CD8-positive, alpha-beta memory T cell (primary cell): ENCODE results near the gene MB. TPM values are rescaled to one million over a fixed set of nuclear protein-coding genes. Genes with fewer than 3 reads are reported as not detected.
A peak's percentile ranks its signal among the peaks of the same experiment; 100 is the strongest.

Experiments used
- CTCF ChIA-PET: fragments of 350-600 bp; sonication (Branson Sonifier 250); formaldehyde crosslinking; loops from one replicate; lab custom pipeline; 2021; ENCODE audit warnings: antibody characterized with exemption; lab: Charles Lee
- POLR2A ChIA-PET: fragments of 350-600 bp; sonication (Branson Sonifier 250); formaldehyde crosslinking; loops from one replicate; lab custom pipeline; 2021; ENCODE audit warnings: antibody characterized with exemption; lab: Charles Lee
- DNase-seq, 5 donors: peaks; one replicate each; pipeline versions ENCODE4 v3.0.0 to v3.0.0-alpha.2; 2020 to 2022; ENCODE audit warnings: mixed read lengths in 1 of 5
- H3K27ac ChIP-seq: one replicate; pipeline ENCODE4 v1.7.0; 2013; ENCODE audit warnings: low read depth, mild to moderate bottlenecking, low read length, moderate library complexity
- H3K27me3 ChIP-seq: 2 replicates; pipeline ENCODE4 v1.7.0; 2013; ENCODE audit warnings: low read length, mild to moderate bottlenecking; ENCODE audit not compliant: insufficient read depth, poor library complexity, severe bottlenecking
- H3K36me3 ChIP-seq: 2 replicates; pipeline ENCODE4 v1.7.0; 2013; ENCODE audit warnings: mild to moderate bottlenecking, low read length, moderate library complexity; ENCODE audit not compliant: insufficient read depth
- H3K4me1 ChIP-seq: 2 replicates; pipeline ENCODE4 v1.7.0; 2013; ENCODE audit warnings: mild to moderate bottlenecking, low read length, moderate library complexity; ENCODE audit not compliant: insufficient read depth
- H3K4me3 ChIP-seq: 2 replicates; pipeline ENCODE4 v1.7.0; 2013; ENCODE audit warnings: mild to moderate bottlenecking, low read length
- H3K9me3 ChIP-seq: 2 replicates; pipeline ENCODE4 v1.7.0; 2013; ENCODE audit warnings: mild to moderate bottlenecking, low read length
- H3K27ac Mint-ChIP-seq, 8 donors: one replicate each; pipeline ENCODE4 v1.8.0; 2020 to 2021; ENCODE audit warnings: mixed read lengths in 8 of 8, mild to moderate bottlenecking in 6 of 8, inconsistent platforms in 3 of 8, moderate library complexity in 3 of 8
- H3K27me3 Mint-ChIP-seq, 2 donors: one replicate each; pipeline ENCODE4 v1.8.0; 2020 to 2021; ENCODE audit warnings: mixed read lengths in 2 of 2, mild to moderate bottlenecking in 1 of 2, moderate library complexity in 1 of 2
- H3K36me3 Mint-ChIP-seq, 3 donors: one replicate each; pipeline ENCODE4 v1.8.0; 2020 to 2021; ENCODE audit warnings: mixed read lengths in 3 of 3, inconsistent platforms in 1 of 3, mild to moderate bottlenecking in 1 of 3
- H3K4me1 Mint-ChIP-seq, 3 donors: one replicate each; pipeline ENCODE4 v1.8.0; 2020 to 2021; ENCODE audit warnings: mixed read lengths in 3 of 3, inconsistent platforms in 1 of 3, mild to moderate bottlenecking in 1 of 3
- H3K4me3 Mint-ChIP-seq, 7 donors: one replicate each; pipeline ENCODE4 v1.8.0; 2020 to 2021; ENCODE audit warnings: mixed read lengths in 7 of 7, mild to moderate bottlenecking in 6 of 7, moderate library complexity in 4 of 7, inconsistent platforms in 2 of 7
- H3K9me3 Mint-ChIP-seq, 5 donors: one replicate each; pipeline ENCODE4 v1.8.0; 2020 to 2022; ENCODE audit warnings: mixed read lengths in 5 of 5, mild to moderate bottlenecking in 3 of 5, moderate library complexity in 2 of 5, inconsistent platforms in 1 of 5
- polyA plus RNA-seq: library from polyadenylated mRNA; unstranded; fragments of 300-500 nt; fragmentation: Illumina TruSeq; gene quantifications from one replicate; pipeline ENCODE4 v1.2.3, GENCODE V29; 2021
- total RNA-seq, 2 experiments: library from RNA; stranded (reverse); gene quantifications; one replicate each; pipeline ENCODE4 v1.2.3, GENCODE V29; 2021

The MB gene
- total and polyA plus RNA-seq, 3 experiments from 2014 or later = 2.5 to 2.7 TPM; not detected in 1

- no peaks in the 10 kb centered on the region for H3K9me3 ChIP-seq
- no peak overlapping the region for H3K27ac Mint-ChIP-seq
- ChIA-PET CTCF (interaction anchor here (1.5 kb wide), 1 partner anchor 429 kb away, joined by 4 read pairs; no protein-coding TSS in a partner anchor), POLR2A (no interaction called here)
- no peaks in the 10 kb centered on the region for H3K27me3 Mint-ChIP-seq
- H3K4me1 ChIP-seq = no peaks in the 10 kb centered on the region
- H3K36me3 ChIP-seq = no peaks in the 10 kb centered on the region
- no peak overlapping the region for H3K27ac ChIP-seq
- H3K27me3 ChIP-seq = no peaks in the 10 kb centered on the region
- H3K36me3 Mint-ChIP-seq = no peaks in the 10 kb centered on the region
- peaks cover 5 to 13% (median 11%) of the 10 kb centered on the region in 3 donors for H3K4me1 Mint-ChIP-seq
- H3K4me3 Mint-ChIP-seq = no peak overlapping the region
- no peak overlapping the region for H3K4me3 ChIP-seq
- H3K9me3 Mint-ChIP-seq = no peaks in the 10 kb centered on the region
- DNase-seq = no peak
Observed at GRCh38 chr22:35637254-35637653, 20.1 kb upstream of the MB start.

GRCh38 chr22:35634943-35635540 is 17.9 kb upstream of the MB start:
- H3K9me3 Mint-ChIP-seq = no peaks in the 10 kb centered on the region
- H3K27ac ChIP-seq = no peak overlapping the region
- no peak for DNase-seq
- no peaks in the 10 kb centered on the region for H3K9me3 ChIP-seq
- no peaks in the 10 kb centered on the region for H3K27me3 Mint-ChIP-seq
- ChIA-PET CTCF (interaction anchor here (1.0 to 1.2 kb wide), 2 partner anchors 13 to 284 kb away, joined by 3 read pairs; partner anchors contain the start of gene APOL6), POLR2A (interaction anchor here (0.6 kb wide), 1 partner anchor 11 kb away, joined by 6 read pairs; no protein-coding TSS in a partner anchor)
- no peaks in the 10 kb centered on the region for H3K4me1 ChIP-seq
- no peak overlapping the region for H3K4me3 ChIP-seq
- no peaks in the 10 kb centered on the region for H3K27me3 ChIP-seq
- H3K36me3 ChIP-seq = no peaks in the 10 kb centered on the region
- H3K27ac Mint-ChIP-seq = no peak overlapping the region
- no peak overlapping the region for H3K4me3 Mint-ChIP-seq
- H3K4me1 Mint-ChIP-seq = peaks cover 5 to 13% (median 11%) of the 10 kb centered on the region in 3 donors
- H3K36me3 Mint-ChIP-seq = no peaks in the 10 kb centered on the region

- POLR2A ChIA-PET = no interaction called here
- no peaks in the 10 kb centered on the region for H3K27me3 ChIP-seq
- Mint-ChIP-seq H3K9me3 (no peaks in the 10 kb centered on the region), H3K36me3 (no peaks in the 10 kb centered on the region), H3K4me1 (peaks cover 13 to 21% (median 19%) of the 10 kb centered on the region in 3 donors), H3K27me3 (no peaks in the 10 kb centered on the region), H3K4me3 (no peak overlapping the region), H3K27ac (no peak overlapping the region)
- no peaks in the 10 kb centered on the region for H3K36me3 ChIP-seq
- no peaks in the 10 kb centered on the region for H3K9me3 ChIP-seq
- no peak overlapping the region for H3K27ac ChIP-seq
- no peak for DNase-seq
- CTCF ChIA-PET = interaction anchor here (1.0 kb wide), 1 partner anchor 14 kb away, joined by 3 read pairs; the partner anchor contains the start of gene APOL6
- H3K4me1 ChIP-seq = no peaks in the 10 kb centered on the region
- H3K4me3 ChIP-seq = no peak overlapping the region
Observed at GRCh38 chr22:35634015-35634414, 16.9 kb upstream of the MB start.

- POLR2A ChIA-PET = no interaction called here
- Histone ChIP-seq H3K36me3 (no peaks in the 10 kb centered on the region), H3K27me3 (no peaks in the 10 kb centered on the region), H3K9me3 (no peaks in the 10 kb centered on the region), H3K4me3 (no peak overlapping the region), H3K27ac (no peak overlapping the region), H3K4me1 (no peaks in the 10 kb centered on the region)
- Mint-ChIP-seq H3K9me3 (no peaks in the 10 kb centered on the region), H3K27me3 (no peaks in the 10 kb centered on the region), H3K27ac (peak overlapping the region in 3 of 8 donors; percentile 5 to 31 (median 14)), H3K4me3 (no peak overlapping the region), H3K36me3 (no peaks in the 10 kb centered on the region), H3K4me1 (peaks cover 13 to 23% (median 19%) of the 10 kb centered on the region in 3 donors)
- CTCF ChIA-PET = no interaction called here
- no peak for DNase-seq
Observed at GRCh38 chr22:35633520-35633919, 16.4 kb upstream of the MB start.

- no peaks in the 10 kb centered on the region for H3K27me3 ChIP-seq
- H3K27ac Mint-ChIP-seq = peak overlapping the region in 1 of 8 donors; percentile 24
- H3K4me1 ChIP-seq = no peaks in the 10 kb centered on the region
- H3K4me3 ChIP-seq = no peak overlapping the region
- no peaks in the 10 kb centered on the region for H3K9me3 Mint-ChIP-seq
- no peak overlapping the region for H3K4me3 Mint-ChIP-seq
- peaks cover 13 to 26% (median 19%) of the 10 kb centered on the region in 3 donors for H3K4me1 Mint-ChIP-seq
- H3K36me3 ChIP-seq = no peaks in the 10 kb centered on the region
- no peak for DNase-seq
- H3K27me3 Mint-ChIP-seq = no peaks in the 10 kb centered on the region
- no peaks in the 10 kb centered on the region for H3K36me3 Mint-ChIP-seq
- H3K27ac ChIP-seq = no peak overlapping the region
- H3K9me3 ChIP-seq = no peaks in the 10 kb centered on the region
- ChIA-PET CTCF (no interaction called here), POLR2A (no interaction called here)
Observed at GRCh38 chr22:35632935-35633334, 15.8 kb upstream of the MB start.

- CTCF ChIA-PET = interaction anchor here (0.6 to 1.6 kb wide), 3 partner anchors 18 to 596 kb away, joined by 3 to 4 read pairs (median 3); no protein-coding TSS in a partner anchor
- H3K27ac Mint-ChIP-seq = no peak overlapping the region
- Histone ChIP-seq H3K9me3 (no peaks in the 10 kb centered on the region), H3K4me3 (no peak overlapping the region), H3K27me3 (no peaks in the 10 kb centered on the region), H3K27ac (no peak overlapping the region), H3K4me1 (peaks cover 7% of the 10 kb centered on the region), H3K36me3 (no peaks in the 10 kb centered on the region)
- peaks cover 21 to 37% (median 29%) of the 10 kb centered on the region in 3 donors for H3K4me1 Mint-ChIP-seq
- no peaks in the 10 kb centered on the region for H3K27me3 Mint-ChIP-seq
- H3K9me3 Mint-ChIP-seq = no peaks in the 10 kb centered on the region
- DNase-seq = peak in 1 of 5 donors; percentile 10
- no peaks in the 10 kb centered on the region for H3K36me3 Mint-ChIP-seq
- POLR2A ChIA-PET = no interaction called here
- no peak overlapping the region for H3K4me3 Mint-ChIP-seq
Observed at GRCh38 chr22:35631597-35631996, 14.5 kb upstream of the MB start.

- H3K27me3 ChIP-seq = no peaks in the 10 kb centered on the region
- H3K4me3 ChIP-seq = no peak overlapping the region
- no peaks in the 10 kb centered on the region for H3K9me3 Mint-ChIP-seq
- H3K27me3 Mint-ChIP-seq = no peaks in the 10 kb centered on the region
- no peaks in the 10 kb centered on the region for H3K9me3 ChIP-seq
- H3K4me1 Mint-ChIP-seq = peaks cover 21 to 37% (median 29%) of the 10 kb centered on the region in 3 donors
- H3K4me1 ChIP-seq = peaks cover 7% of the 10 kb centered on the region
- H3K36me3 ChIP-seq = no peaks in the 10 kb centered on the region
- H3K27ac ChIP-seq = no peak overlapping the region
- no peaks in the 10 kb centered on the region for H3K36me3 Mint-ChIP-seq
- no peak for DNase-seq
- no peak overlapping the region for H3K4me3 Mint-ChIP-seq
- ChIA-PET CTCF (interaction anchor here (0.6 to 1.6 kb wide), 2 partner anchors 19 to 597 kb away, joined by 3 to 4 read pairs; no protein-coding TSS in a partner anchor), POLR2A (no interaction called here)
- H3K27ac Mint-ChIP-seq = peak overlapping the region in 1 of 8 donors; percentile 60
Observed at GRCh38 chr22:35630891-35631290, 13.8 kb upstream of the MB start.

- Mint-ChIP-seq H3K4me3 (no peak overlapping the region), H3K36me3 (no peaks in the 10 kb centered on the region), H3K27ac (peak overlapping the region in 2 of 8 donors; percentile 60 to 73), H3K9me3 (no peaks in the 10 kb centered on the region), H3K4me1 (peaks cover 21 to 37% (median 29%) of the 10 kb centered on the region in 3 donors), H3K27me3 (no peaks in the 10 kb centered on the region)
- ChIA-PET CTCF (interaction anchor here (1.6 kb wide), 1 partner anchor 19 kb away, joined by 4 read pairs; no protein-coding TSS in a partner anchor), POLR2A (no interaction called here)
- H3K4me1 ChIP-seq = peaks cover 7% of the 10 kb centered on the region
- H3K27me3 ChIP-seq = no peaks in the 10 kb centered on the region
- no peak overlapping the region for H3K27ac ChIP-seq
- DNase-seq = no peak
- H3K4me3 ChIP-seq = no peak overlapping the region
- no peaks in the 10 kb centered on the region for H3K36me3 ChIP-seq
- H3K9me3 ChIP-seq = no peaks in the 10 kb centered on the region
Observed at GRCh38 chr22:35630387-35630793, 13.3 kb upstream of the MB start.
